NCI-H1105 (cell line): ENCODE results near the gene TPRN.

Source experiments
- DNase-seq: peaks from one replicate; lab custom pipeline; 2025; lab: John Stamatoyannopoulos, UW

Gene TPRN

GRCh38 chr9:137161558-137162486 lies 38.7 kb downstream of the TPRN start:
- DNase-seq: peak; percentile 85

- peak; percentile 85 for DNase-seq
Measured at GRCh38 chr9:137160716-137161557, 39.6 kb downstream of the TPRN start.

- no peak for DNase-seq
Measured at GRCh38 chr9:137160054-137160425, 40.5 kb downstream of the TPRN start.

- no peak for DNase-seq
Measured at GRCh38 chr9:137159105-137160053, 41.2 kb downstream of the TPRN start.

GRCh38 chr9:137158625-137159024 lies 41.9 kb downstream of the TPRN start:
- DNase-seq: no peak

GRCh38 chr9:137157618-137158415 lies 42.7 kb downstream of the TPRN start:
- DNase-seq: no peak

- DNase-seq: no peak
Measured at GRCh38 chr9:137156567-137157375, 43.8 kb downstream of the TPRN start.

GRCh38 chr9:137152844-137153405 lies 47.6 kb downstream of the TPRN start:
- DNase-seq: no peak

- no peak for DNase-seq
Measured at GRCh38 chr9:137150617-137151457, 49.7 kb downstream of the TPRN start.

- DNase-seq: no peak
Measured at GRCh38 chr9:137149942-137150616, 50.5 kb downstream of the TPRN start.

- DNase-seq: no peak
Measured at GRCh38 chr9:137149363-137149762, 51.2 kb downstream of the TPRN start.

GRCh38 chr9:137148661-137149060 lies 51.9 kb downstream of the TPRN start:
- DNase-seq: no peak

- DNase-seq: no peak
Measured at GRCh38 chr9:137148242-137148641, 52.3 kb downstream of the TPRN start.

GRCh38 chr9:137147793-137148160 lies 52.8 kb downstream of the TPRN start:
- DNase-seq: no peak

GRCh38 chr9:137147091-137147792 lies 53.3 kb downstream of the TPRN start:
- DNase-seq: no peak

GRCh38 chr9:137146527-137146918 lies 54.0 kb downstream of the TPRN start:
- no peak for DNase-seq

GRCh38 chr9:137145731-137146526 lies 54.6 kb downstream of the TPRN start:
- no peak for DNase-seq
